SJCRH30 (cell line): ENCODE measurements around the gene ARHGAP8. TPM values are rescaled to one million over a fixed set of nuclear protein-coding genes. Genes with fewer than 3 reads are reported as not detected.
"Not testable (repeated sequence)": the region's sequence is repeated elsewhere in the genome, so short reads cannot be mapped to it uniquely, and the experiment has no call there.

Experiments
- DNase-seq, 2 experiments: peaks; one replicate each; pipeline ENCODE4 v3.0.0-alpha.2; 2015 to 2020
- H3K27ac ChIP-seq: fragments of 250-450 bp; sonication (Bioruptor Pico); 2 replicates; pipeline ENCODE4 v1.5.1; 2020; ENCODE audit warnings: mild to moderate bottlenecking, moderate library complexity
- H3K27me3 ChIP-seq: fragments of 250-450 bp; sonication (Bioruptor Pico); 2 replicates; pipeline ENCODE4 v1.5.1; 2020; ENCODE audit warnings: mild to moderate bottlenecking, moderate library complexity
- H3K36me3 ChIP-seq: fragments of 250-450 bp; sonication (Bioruptor Pico); 2 replicates; pipeline ENCODE4 v1.5.1; 2020; ENCODE audit warnings: mild to moderate bottlenecking, moderate library complexity
- H3K4me1 ChIP-seq: fragments of 250-450 bp; sonication (Bioruptor Pico); 2 replicates; pipeline ENCODE4 v1.5.1; 2020; ENCODE audit warnings: mild to moderate bottlenecking, moderate library complexity
- H3K4me3 ChIP-seq: fragments of 250-450 bp; sonication (Bioruptor Pico); 2 replicates; pipeline ENCODE4 v1.5.1; 2020; ENCODE audit warnings: mild to moderate bottlenecking, moderate library complexity
- H3K9me3 ChIP-seq: fragments of 250-450 bp; sonication (Bioruptor Pico); replicated peaks from 2 replicates; pipeline ENCODE4 v1.5.1; 2020; ENCODE audit warnings: mild to moderate bottlenecking, moderate library complexity
- total RNA-seq: library from RNA; depleted of rRNA; stranded (reverse); fragments of >200 nt; shearing (Covaris generic); gene quantifications from 2 replicates; pipeline ENCODE4 v1.2.3, GENCODE V29; 2014

The ARHGAP8 gene
- total RNA-seq, 1 experiment from 2014 or later: 32.4 TPM

- Histone ChIP-seq H3K9me3 (no peaks in the 10 kb centered on the region), H3K36me3 (peaks cover 16% of the 10 kb centered on the region), H3K4me3 (no peak overlapping the region), H3K27ac (no peak overlapping the region), H3K4me1 (peaks cover 3% of the 10 kb centered on the region; the same call in 1 of the 2 replicates), H3K27me3 (no peaks in the 10 kb centered on the region)
- no peak for DNase-seq
Measured at GRCh38 chr22:44731357-44731970, 20.9 kb upstream of the ARHGAP8 start.

- Histone ChIP-seq H3K4me1 (peaks cover 7% of the 10 kb centered on the region; the same call in 1 of the 2 replicates), H3K9me3 (no peaks in the 10 kb centered on the region), H3K36me3 (peaks cover 16% of the 10 kb centered on the region), H3K4me3 (no peak overlapping the region), H3K27me3 (no peaks in the 10 kb centered on the region), H3K27ac (no peak overlapping the region)
- DNase-seq: no peak
Measured at GRCh38 chr22:44732017-44732561, 20.3 kb upstream of the ARHGAP8 start.

GRCh38 chr22:44732661-44733060 is 19.7 kb upstream of the ARHGAP8 start:
- H3K27me3 ChIP-seq: no peaks in the 10 kb centered on the region
- H3K27ac ChIP-seq: no peak overlapping the region
- no peak for DNase-seq
- no peaks in the 10 kb centered on the region for H3K9me3 ChIP-seq
- peaks cover 10% of the 10 kb centered on the region; the same call in 1 of the 2 replicates for H3K4me1 ChIP-seq
- no peak overlapping the region for H3K4me3 ChIP-seq
- H3K36me3 ChIP-seq: peaks cover 16% of the 10 kb centered on the region

- Histone ChIP-seq H3K27ac (no peak overlapping the region), H3K4me3 (no peak overlapping the region), H3K9me3 (no peaks in the 10 kb centered on the region), H3K27me3 (no peaks in the 10 kb centered on the region), H3K36me3 (peaks cover 16% of the 10 kb centered on the region), H3K4me1 (peaks cover 13% of the 10 kb centered on the region; the same call in 1 of the 2 replicates)
- no peak for DNase-seq
Measured at GRCh38 chr22:44733426-44734106, 18.8 kb upstream of the ARHGAP8 start.

- Histone ChIP-seq H3K4me3 (no peak overlapping the region), H3K27ac (no peak overlapping the region), H3K36me3 (peaks cover 16% of the 10 kb centered on the region), H3K4me1 (peaks cover 13% of the 10 kb centered on the region; the same call in 1 of the 2 replicates), H3K27me3 (no peaks in the 10 kb centered on the region), H3K9me3 (no peaks in the 10 kb centered on the region)
- no peak for DNase-seq
Measured at GRCh38 chr22:44734278-44734677, 18.1 kb upstream of the ARHGAP8 start.

GRCh38 chr22:44734801-44735517 is 17.4 kb upstream of the ARHGAP8 start:
- no peak for DNase-seq
- no peaks in the 10 kb centered on the region for H3K27me3 ChIP-seq
- H3K4me1 ChIP-seq: peaks cover 13% of the 10 kb centered on the region; the same call in 1 of the 2 replicates
- H3K9me3 ChIP-seq: no peaks in the 10 kb centered on the region
- no peak overlapping the region for H3K27ac ChIP-seq
- H3K36me3 ChIP-seq: peaks cover 16% of the 10 kb centered on the region
- H3K4me3 ChIP-seq: no peak overlapping the region

GRCh38 chr22:44735518-44736428 is 16.6 kb upstream of the ARHGAP8 start:
- DNase-seq: peak; percentile 74 to 84
- H3K36me3 ChIP-seq: peaks cover 10% of the 10 kb centered on the region
- peaks cover 13% of the 10 kb centered on the region; the same call in 1 of the 2 replicates for H3K4me1 ChIP-seq
- H3K4me3 ChIP-seq: no peak overlapping the region
- no peaks in the 10 kb centered on the region for H3K9me3 ChIP-seq
- no peaks in the 10 kb centered on the region for H3K27me3 ChIP-seq
- no peak overlapping the region for H3K27ac ChIP-seq

- Histone ChIP-seq H3K9me3 (no peaks in the 10 kb centered on the region), H3K27ac (no peak overlapping the region), H3K27me3 (no peaks in the 10 kb centered on the region), H3K4me1 (peaks cover 13% of the 10 kb centered on the region; the same call in 1 of the 2 replicates), H3K36me3 (peaks cover 4% of the 10 kb centered on the region; the same call in 1 of the 2 replicates), H3K4me3 (no peak overlapping the region)
- DNase-seq: no peak
Measured at GRCh38 chr22:44736581-44737405, 15.6 kb upstream of the ARHGAP8 start.

GRCh38 chr22:44737406-44738346 is 14.7 kb upstream of the ARHGAP8 start:
- H3K27ac ChIP-seq: no peak overlapping the region
- H3K4me1 ChIP-seq: peaks cover 13% of the 10 kb centered on the region; the same call in 1 of the 2 replicates
- no peak overlapping the region for H3K4me3 ChIP-seq
- DNase-seq: no peak
- H3K9me3 ChIP-seq: no peaks in the 10 kb centered on the region
- no peaks in the 10 kb centered on the region for H3K36me3 ChIP-seq
- H3K27me3 ChIP-seq: no peaks in the 10 kb centered on the region

- Histone ChIP-seq H3K27me3 (no peaks in the 10 kb centered on the region), H3K27ac (no peak overlapping the region), H3K4me3 (no peak overlapping the region), H3K36me3 (no peaks in the 10 kb centered on the region), H3K4me1 (peaks cover 13% of the 10 kb centered on the region; the same call in 1 of the 2 replicates), H3K9me3 (no peaks in the 10 kb centered on the region)
- peak in 1 of 2 experiments; percentile 29 for DNase-seq
Measured at GRCh38 chr22:44738347-44738715, 14.0 kb upstream of the ARHGAP8 start.

GRCh38 chr22:44739024-44739423 is 13.4 kb upstream of the ARHGAP8 start:
- Histone ChIP-seq H3K4me1 (peaks cover 13% of the 10 kb centered on the region; the same call in 1 of the 2 replicates), H3K4me3 (no peak overlapping the region), H3K27ac (no peak overlapping the region), H3K27me3 (no peaks in the 10 kb centered on the region), H3K9me3 (no peaks in the 10 kb centered on the region), H3K36me3 (no peaks in the 10 kb centered on the region)
- no peak for DNase-seq

GRCh38 chr22:44739666-44740065 is 12.7 kb upstream of the ARHGAP8 start:
- not testable (repeated sequence) for H3K27ac ChIP-seq, H3K9me3 ChIP-seq, H3K27me3 ChIP-seq, H3K4me3 ChIP-seq, H3K36me3 ChIP-seq
- H3K4me1 ChIP-seq: peaks cover 13% of the 10 kb centered on the region; the same call in 1 of the 2 replicates
- peak in 1 of 2 experiments; percentile 29 for DNase-seq
